GM12874 (cell line): Measurements from ENCODE around the gene GNAL.

Experiments
- CTCF ChIP-seq: IDR thresholded peaks from 2 replicates; pipeline ENCODE4 v1.5.1; 2011; ENCODE audit warnings: low read depth, mild to moderate bottlenecking, control low read depth, low read length, moderate library complexity; ENCODE audit not compliant: insufficient read depth

GNAL gene

DNA sequence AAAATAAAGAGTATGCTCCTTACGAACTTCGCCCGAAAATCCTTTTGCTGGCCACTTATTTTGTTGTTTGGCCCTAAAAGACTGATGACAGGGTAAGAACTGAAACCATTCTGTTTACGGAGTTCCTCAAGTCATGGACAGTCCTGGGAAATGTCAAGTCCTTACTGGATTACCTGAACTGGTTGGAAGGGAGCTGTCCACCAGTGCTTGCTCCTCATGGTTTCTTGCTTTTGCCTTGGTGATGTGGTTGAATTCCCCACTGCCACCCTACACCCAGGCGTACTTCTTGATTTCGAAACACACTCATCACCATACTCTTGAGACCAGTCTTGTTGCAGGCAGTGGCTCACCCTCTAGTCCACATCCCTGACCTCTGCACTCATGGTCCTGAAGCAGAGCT lies 113.1 kb downstream of the GNAL start:
- TF ChIP-seq CTCF, result no peak

- no peak for TF ChIP-seq CTCF
These were observed 113.5 kb downstream of the GNAL start for GRCh38 chr18:11802586-11802985.

DNA sequence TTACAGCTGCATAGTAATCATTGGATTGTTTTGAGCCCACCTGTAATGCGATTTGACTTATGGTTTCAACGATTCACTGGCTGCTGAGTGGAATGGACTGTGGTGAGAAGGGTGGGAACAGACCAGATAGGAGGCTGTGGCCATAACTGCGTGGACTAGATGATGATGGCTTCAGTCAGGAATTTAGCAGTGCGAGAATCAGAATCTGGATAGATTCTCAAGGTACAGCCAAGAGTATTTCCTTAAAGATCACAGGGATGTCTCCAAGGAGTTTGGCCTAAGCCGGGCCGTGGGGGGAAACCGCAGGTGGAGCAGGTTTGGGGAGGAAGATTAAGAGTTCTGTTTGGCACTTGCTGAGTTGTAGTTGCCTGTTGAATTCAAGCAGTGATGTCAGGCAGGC lies 118.2 kb downstream of the GNAL start:
- no peak for TF ChIP-seq CTCF

GRCh38 chr18:11808001-11808855 lies 119.2 kb downstream of the GNAL start:
- no peak for TF ChIP-seq CTCF

GRCh38 chr18:11809895-11810294 lies 120.8 kb downstream of the GNAL start:
- TF ChIP-seq CTCF, result no peak

DNA sequence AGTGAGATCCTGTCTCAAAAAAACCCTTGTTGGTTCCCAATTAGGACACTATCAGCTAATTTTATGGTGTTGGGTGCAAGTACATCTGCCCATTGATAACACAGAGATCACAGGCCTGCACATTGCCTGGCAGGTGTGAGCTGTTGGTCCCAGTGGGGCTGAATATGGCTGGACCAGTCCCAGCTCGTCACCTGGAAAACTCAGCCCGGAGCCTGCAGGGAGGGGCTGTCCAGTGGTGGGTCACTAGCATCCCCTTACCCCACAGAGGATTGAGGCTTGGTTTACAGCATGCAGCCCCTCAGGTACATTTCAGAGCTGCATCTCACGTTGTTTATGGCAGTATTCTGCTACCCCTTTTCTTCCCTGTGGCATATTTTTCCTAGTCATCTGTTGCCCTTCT lies 121.3 kb downstream of the GNAL start:
- no peak for TF ChIP-seq CTCF

GRCh38 chr18:11811009-11811408 lies 121.9 kb downstream of the GNAL start:
- TF ChIP-seq CTCF, result no peak
